WTC11 (cell line): Measurements from ENCODE around the gene PDE1C. TPM values are rescaled to one million over a fixed set of nuclear protein-coding genes. Genes with fewer than 3 reads are reported as not detected.

Source experiments
- ATAC-seq: fragments of 200-7000 bp; cut with Tn5 transposase; 2 replicates; pipeline ENCODE4 v1.10.0; 2021; ENCODE audit warnings: mild to moderate bottlenecking, moderate library complexity
- CTCF ChIA-PET: fragments of 300-600 bp; sonication (Branson Sonifier 250); formaldehyde crosslinking; loops from one replicate; lab custom pipeline; 2021; ENCODE audit warnings: antibody characterized with exemption; lab: Charles Lee
- POLR2A ChIA-PET: fragments of 350-600 bp; sonication (Branson Sonifier 250); formaldehyde crosslinking; loops from one replicate; lab custom pipeline; 2021; ENCODE audit warnings: antibody characterized with exemption; lab: Charles Lee
- DNase-seq: peaks from one replicate; pipeline ENCODE4 v3.0.0; 2021; ENCODE audit warnings: low spot score
- H3K27ac Mint-ChIP-seq: 2 replicates; pipeline ENCODE4 v1.8.0; 2021; ENCODE audit warnings: mixed read lengths
- H3K27me3 Mint-ChIP-seq: 2 replicates; pipeline ENCODE4 v1.8.0; 2021; ENCODE audit warnings: low read depth, mild to moderate bottlenecking, moderate library complexity, mixed read lengths
- H3K36me3 Mint-ChIP-seq: 2 replicates; pipeline ENCODE4 v1.8.0; 2021; ENCODE audit warnings: mixed read lengths
- H3K4me1 Mint-ChIP-seq: 2 replicates; pipeline ENCODE4 v1.8.0; 2022; ENCODE audit warnings: mixed read lengths
- H3K4me3 Mint-ChIP-seq: 2 replicates; pipeline ENCODE4 v1.8.0; 2021; ENCODE audit warnings: mild to moderate bottlenecking, moderate library complexity, mixed read lengths
- H3K9me3 Mint-ChIP-seq: 2 replicates; pipeline ENCODE4 v1.8.0; 2021; ENCODE audit warnings: mixed read lengths
- ATF1 ChIP-seq: sonication (generic); formaldehyde crosslinking; IDR thresholded peaks from 2 replicates; pipeline ENCODE4 v1.8.1; 2023; ENCODE audit warnings: mild to moderate bottlenecking, moderate library complexity, missing genetic modification reagents
- ATF2 ChIP-seq: sonication (generic); formaldehyde crosslinking; IDR thresholded peaks from 2 replicates; pipeline ENCODE4 v1.8.1; 2022; ENCODE audit warnings: low read depth, missing genetic modification reagents, borderline replicate concordance
- CREB1 ChIP-seq: sonication (generic); formaldehyde crosslinking; IDR thresholded peaks from 2 replicates; pipeline ENCODE4 v1.8.0; 2023; ENCODE audit warnings: mild to moderate bottlenecking, missing genetic modification reagents
- CREM ChIP-seq: sonication (generic); formaldehyde crosslinking; IDR thresholded peaks from 2 replicates; pipeline ENCODE4 v1.8.1; 2022; ENCODE audit warnings: mild to moderate bottlenecking, missing genetic modification reagents, moderate library complexity
- ELF4 ChIP-seq: sonication (generic); formaldehyde crosslinking; IDR thresholded peaks from 2 replicates; pipeline ENCODE4 v1.8.1; 2022; ENCODE audit warnings: low read depth, mild to moderate bottlenecking, moderate library complexity, missing genetic modification reagents
- EMX1 ChIP-seq: fragments of 250-450 bp; sonication (Bioruptor Pico); IDR thresholded peaks from 2 replicates; pipeline ENCODE4 v1.8.0; 2021; ENCODE audit warnings: mild to moderate bottlenecking
- ERG ChIP-seq: fragments of 250-450 bp; sonication (Bioruptor Pico); IDR thresholded peaks from 2 replicates; pipeline ENCODE4 v1.8.0; 2021; ENCODE audit warnings: mild to moderate bottlenecking
- MLX ChIP-seq: sonication (generic); formaldehyde crosslinking; IDR thresholded peaks from 2 replicates; pipeline ENCODE4 v1.8.1; 2023; ENCODE audit warnings: mild to moderate bottlenecking, missing genetic modification reagents, moderate library complexity
- MYBL2 ChIP-seq: sonication (generic); formaldehyde crosslinking; IDR thresholded peaks from 2 replicates; pipeline ENCODE4 v1.8.1; 2023; ENCODE audit warnings: mild to moderate bottlenecking, moderate library complexity, missing genetic modification reagents
- NFE2L1 ChIP-seq: sonication (generic); formaldehyde crosslinking; IDR thresholded peaks from 2 replicates; pipeline ENCODE4 v1.8.1; 2023; ENCODE audit warnings: missing genetic modification reagents
- NR2C2 ChIP-seq: sonication (generic); formaldehyde crosslinking; IDR thresholded peaks from 2 replicates; pipeline ENCODE4 v1.8.0; 2022; ENCODE audit warnings: mild to moderate bottlenecking, missing genetic modification reagents
- NR3C1 ChIP-seq: sonication (generic); formaldehyde crosslinking; conservative IDR thresholded peaks from 2 replicates; pipeline ENCODE4 v1.8.1; 2023; ENCODE audit warnings: low read depth, mild to moderate bottlenecking, missing genetic modification reagents
- RORB ChIP-seq: fragments of 250-450 bp; sonication (Bioruptor Pico); IDR thresholded peaks from 2 replicates; pipeline ENCODE4 v1.9.0; 2021; ENCODE audit warnings: mild to moderate bottlenecking
- SP1 ChIP-seq: sonication (generic); formaldehyde crosslinking; conservative IDR thresholded peaks from 2 replicates; pipeline ENCODE4 v1.8.1; 2022; ENCODE audit warnings: missing genetic modification reagents
- TP53 ChIP-seq: sonication (generic); formaldehyde crosslinking; IDR thresholded peaks from 2 replicates; pipeline ENCODE4 v1.8.1; 2023; ENCODE audit warnings: mild to moderate bottlenecking, missing genetic modification reagents
- ZBTB21 ChIP-seq: sonication (generic); formaldehyde crosslinking; IDR thresholded peaks from 2 replicates; pipeline ENCODE4 v1.8.1; 2023; ENCODE audit warnings: mild to moderate bottlenecking, missing genetic modification reagents, borderline replicate concordance
- ZNF121 ChIP-seq: sonication (generic); formaldehyde crosslinking; IDR thresholded peaks from 2 replicates; pipeline ENCODE4 v1.8.0; 2023; ENCODE audit warnings: missing genetic modification reagents
- ZNF138 ChIP-seq: sonication (generic); formaldehyde crosslinking; conservative IDR thresholded peaks from 2 replicates; pipeline ENCODE4 v1.8.1; 2022; ENCODE audit warnings: mild to moderate bottlenecking, moderate library complexity, missing genetic modification reagents
- ZNF219 ChIP-seq: sonication (generic); formaldehyde crosslinking; IDR thresholded peaks from 2 replicates; pipeline ENCODE4 v1.8.0; 2023; ENCODE audit warnings: missing genetic modification reagents, mild to moderate bottlenecking, borderline replicate concordance
- ZNF416 ChIP-seq: fragments of 250-450 bp; sonication (Bioruptor Pico); IDR thresholded peaks from 2 replicates; pipeline ENCODE4 v1.9.0; 2021; ENCODE audit warnings: mild to moderate bottlenecking, inconsistent platforms
- ZNF423 ChIP-seq: fragments of 250-450 bp; sonication (Bioruptor Pico); IDR thresholded peaks from 2 replicates; pipeline ENCODE4 v2.1.2; 2022; ENCODE audit warnings: mild to moderate bottlenecking, moderate library complexity
- ZNF512 ChIP-seq: sonication (generic); formaldehyde crosslinking; IDR thresholded peaks from 2 replicates; pipeline ENCODE4 v1.8.1; 2022; ENCODE audit warnings: missing genetic modification reagents, borderline replicate concordance
- total RNA-seq: library from RNA; stranded (reverse); gene quantifications from 3 replicates; pipeline ENCODE4 v1.2.3, GENCODE V29; 2021
- TF ChIP-seq, protein P1 (sequence below): fragments of 250-450 bp; sonication (Bioruptor Pico); IDR thresholded peaks from 2 replicates; pipeline ENCODE4 v2.1.2; 2022; ENCODE audit warnings: mild to moderate bottlenecking, moderate library complexity
- TF ChIP-seq, protein P2 (sequence below): sonication (generic); formaldehyde crosslinking; IDR thresholded peaks from 2 replicates; pipeline ENCODE4 v1.8.1; 2023; ENCODE audit warnings: mild to moderate bottlenecking, missing genetic modification reagents, moderate library complexity
- TF ChIP-seq, protein P3 (sequence below): sonication (generic); formaldehyde crosslinking; IDR thresholded peaks from 2 replicates; pipeline ENCODE4 v1.8.0; 2022; ENCODE audit warnings: mild to moderate bottlenecking, missing genetic modification reagents
- TF ChIP-seq, protein P4 (sequence below): sonication (generic); formaldehyde crosslinking; IDR thresholded peaks from 2 replicates; pipeline ENCODE4 v1.8.1; 2022; ENCODE audit warnings: mild to moderate bottlenecking, missing genetic modification reagents, moderate library complexity, borderline replicate concordance
- TF ChIP-seq, protein P5 (sequence below): sonication (generic); formaldehyde crosslinking; IDR thresholded peaks from 2 replicates; pipeline ENCODE4 v1.8.0; 2023; ENCODE audit warnings: missing genetic modification reagents

The PDE1C gene
- total RNA-seq, 1 experiment from 2014 or later: 0.55 TPM

DNA sequence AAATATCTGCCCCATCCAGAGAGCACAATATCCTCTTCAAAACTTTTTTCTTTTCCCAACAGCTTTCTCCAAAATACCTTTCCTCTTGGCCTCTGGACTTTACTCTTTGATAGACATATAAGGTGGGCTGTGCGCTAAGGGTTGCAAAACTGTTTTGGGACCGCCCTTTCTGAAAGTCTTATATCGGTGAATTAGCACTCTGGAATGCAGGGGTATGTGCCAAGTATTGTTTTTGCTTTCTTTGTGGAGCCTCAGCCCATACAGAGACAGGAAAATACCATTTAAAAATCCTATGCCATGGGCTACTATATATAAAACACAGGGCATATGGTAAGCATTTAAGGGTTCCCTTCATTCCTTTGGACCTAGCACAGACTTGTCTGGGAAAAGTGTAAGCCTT is 345.5 kb downstream of the PDE1C start (continued):
- TF ChIP-seq ZNF512 (CRISPR knock-in tag) (no peak), SP1 (CRISPR knock-in tag) (no peak)

DNA sequence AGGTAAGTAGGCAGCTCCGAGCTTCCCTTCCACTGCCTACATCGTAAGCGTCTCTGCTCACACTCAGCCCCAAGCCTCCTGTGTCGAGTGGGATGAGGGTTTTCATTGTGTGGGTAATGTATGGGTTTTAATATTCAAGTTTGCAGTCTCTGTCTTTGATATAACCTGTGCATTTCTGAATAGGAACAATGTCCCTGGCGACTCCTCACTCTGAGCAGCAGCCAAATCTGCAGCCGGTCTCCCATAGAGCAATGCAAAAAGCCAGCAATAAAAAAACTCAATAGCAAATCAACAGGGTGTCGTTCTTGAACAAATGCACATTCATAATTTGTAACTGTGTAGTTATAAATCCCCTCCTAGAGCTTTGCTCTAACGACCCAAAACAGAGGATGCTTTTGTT is 349.8 kb downstream of the PDE1C start:
- CTCF ChIA-PET: no interaction called here
- ATAC-seq (no peak), DNase-seq (no peak)
- H3K9me3 Mint-ChIP-seq: peaks cover 3% of the 10 kb centered on the region
- H3K4me1 Mint-ChIP-seq: no peaks in the 10 kb centered on the region
- no peak overlapping the region for H3K4me3 Mint-ChIP-seq
- TF ChIP-seq NR3C1 (no peak), ERG (CRISPR knock-in tag) (no peak), ZNF138 (CRISPR knock-in tag) (no peak), TP53 (CRISPR knock-in tag) (no peak), MYBL2 (CRISPR knock-in tag) (no peak), ELF4 (CRISPR knock-in tag) (no peak), NFE2L1 (CRISPR knock-in tag) (no peak), ZNF219 (CRISPR knock-in tag) (no peak), ATF1 (no peak), MLX (CRISPR knock-in tag) (no peak), EMX1 (CRISPR knock-in tag) (no peak), CREB1 (CRISPR knock-in tag) (no peak), ZBTB21 (CRISPR knock-in tag) (no peak)
- TF ChIP-seq, protein P1, sequence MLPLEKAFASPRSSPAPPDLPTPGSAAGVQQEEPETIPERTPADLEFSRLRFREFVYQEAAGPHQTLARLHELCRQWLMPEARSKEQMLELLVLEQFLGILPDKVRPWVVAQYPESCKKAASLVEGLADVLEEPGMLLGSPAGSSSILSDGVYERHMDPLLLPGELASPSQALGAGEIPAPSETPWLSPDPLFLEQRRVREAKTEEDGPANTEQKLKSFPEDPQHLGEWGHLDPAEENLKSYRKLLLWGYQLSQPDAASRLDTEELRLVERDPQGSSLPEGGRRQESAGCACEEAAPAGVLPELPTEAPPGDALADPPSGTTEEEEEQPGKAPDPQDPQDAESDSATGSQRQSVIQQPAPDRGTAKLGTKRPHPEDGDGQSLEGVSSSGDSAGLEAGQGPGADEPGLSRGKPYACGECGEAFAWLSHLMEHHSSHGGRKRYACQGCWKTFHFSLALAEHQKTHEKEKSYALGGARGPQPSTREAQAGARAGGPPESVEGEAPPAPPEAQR (CRISPR knock-in tag): no peak
- TF ChIP-seq, protein P2, sequence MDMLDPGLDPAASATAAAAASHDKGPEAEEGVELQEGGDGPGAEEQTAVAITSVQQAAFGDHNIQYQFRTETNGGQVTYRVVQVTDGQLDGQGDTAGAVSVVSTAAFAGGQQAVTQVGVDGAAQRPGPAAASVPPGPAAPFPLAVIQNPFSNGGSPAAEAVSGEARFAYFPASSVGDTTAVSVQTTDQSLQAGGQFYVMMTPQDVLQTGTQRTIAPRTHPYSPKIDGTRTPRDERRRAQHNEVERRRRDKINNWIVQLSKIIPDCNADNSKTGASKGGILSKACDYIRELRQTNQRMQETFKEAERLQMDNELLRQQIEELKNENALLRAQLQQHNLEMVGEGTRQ (CRISPR knock-in tag): no peak
- TF ChIP-seq, protein P3, sequence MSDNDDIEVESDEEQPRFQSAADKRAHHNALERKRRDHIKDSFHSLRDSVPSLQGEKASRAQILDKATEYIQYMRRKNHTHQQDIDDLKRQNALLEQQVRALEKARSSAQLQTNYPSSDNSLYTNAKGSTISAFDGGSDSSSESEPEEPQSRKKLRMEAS (CRISPR knock-in tag): no peak
- no peak overlapping the region for H3K27ac Mint-ChIP-seq
- peaks cover 29% of the 10 kb centered on the region for H3K27me3 Mint-ChIP-seq
- POLR2A ChIA-PET: no interaction called here
- H3K36me3 Mint-ChIP-seq: peaks cover 3% of the 10 kb centered on the region; the same call in 1 of the 2 replicates

GRCh38 chr7:31716355-31716754 is 353.9 kb downstream of the PDE1C start:
- Mint-ChIP-seq H3K36me3 (peaks cover 37% of the 10 kb centered on the region), H3K9me3 (peaks cover 35% of the 10 kb centered on the region), H3K4me3 (no peak overlapping the region), H3K27me3 (peaks cover 63% of the 10 kb centered on the region), H3K4me1 (peaks cover 6% of the 10 kb centered on the region), H3K27ac (no peak overlapping the region)
- ChIA-PET POLR2A (no interaction called here), CTCF (no interaction called here)
- DNase-seq (no peak), ATAC-seq (no peak)
- TF ChIP-seq NR3C1 (no peak), ZNF416 (CRISPR knock-in tag) (no peak), ATF2 (CRISPR knock-in tag) (no peak), CREM (CRISPR knock-in tag) (no peak), RORB (CRISPR knock-in tag) (no peak), NR2C2 (CRISPR knock-in tag) (no peak), ZNF121 (CRISPR knock-in tag) (no peak), ZNF423 (no peak)
- TF ChIP-seq, protein P4, sequence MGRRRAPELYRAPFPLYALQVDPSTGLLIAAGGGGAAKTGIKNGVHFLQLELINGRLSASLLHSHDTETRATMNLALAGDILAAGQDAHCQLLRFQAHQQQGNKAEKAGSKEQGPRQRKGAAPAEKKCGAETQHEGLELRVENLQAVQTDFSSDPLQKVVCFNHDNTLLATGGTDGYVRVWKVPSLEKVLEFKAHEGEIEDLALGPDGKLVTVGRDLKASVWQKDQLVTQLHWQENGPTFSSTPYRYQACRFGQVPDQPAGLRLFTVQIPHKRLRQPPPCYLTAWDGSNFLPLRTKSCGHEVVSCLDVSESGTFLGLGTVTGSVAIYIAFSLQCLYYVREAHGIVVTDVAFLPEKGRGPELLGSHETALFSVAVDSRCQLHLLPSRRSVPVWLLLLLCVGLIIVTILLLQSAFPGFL: no peak
- TF ChIP-seq, protein P5, sequence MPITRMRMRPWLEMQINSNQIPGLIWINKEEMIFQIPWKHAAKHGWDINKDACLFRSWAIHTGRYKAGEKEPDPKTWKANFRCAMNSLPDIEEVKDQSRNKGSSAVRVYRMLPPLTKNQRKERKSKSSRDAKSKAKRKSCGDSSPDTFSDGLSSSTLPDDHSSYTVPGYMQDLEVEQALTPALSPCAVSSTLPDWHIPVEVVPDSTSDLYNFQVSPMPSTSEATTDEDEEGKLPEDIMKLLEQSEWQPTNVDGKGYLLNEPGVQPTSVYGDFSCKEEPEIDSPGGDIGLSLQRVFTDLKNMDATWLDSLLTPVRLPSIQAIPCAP (CRISPR knock-in tag): no peak
